ENCODE measurements around the gene YES1. TPM values are rescaled to one million over a fixed set of nuclear protein-coding genes. Genes with fewer than 3 reads are reported as not detected.
"Not testable (repeated sequence)": the region's sequence is repeated elsewhere in the genome, so short reads cannot be mapped to it uniquely, and the experiment has no call there.

YES1 gene
- total RNA-seq, 1 experiment from 2014 or later = 148 TPM

DNA sequence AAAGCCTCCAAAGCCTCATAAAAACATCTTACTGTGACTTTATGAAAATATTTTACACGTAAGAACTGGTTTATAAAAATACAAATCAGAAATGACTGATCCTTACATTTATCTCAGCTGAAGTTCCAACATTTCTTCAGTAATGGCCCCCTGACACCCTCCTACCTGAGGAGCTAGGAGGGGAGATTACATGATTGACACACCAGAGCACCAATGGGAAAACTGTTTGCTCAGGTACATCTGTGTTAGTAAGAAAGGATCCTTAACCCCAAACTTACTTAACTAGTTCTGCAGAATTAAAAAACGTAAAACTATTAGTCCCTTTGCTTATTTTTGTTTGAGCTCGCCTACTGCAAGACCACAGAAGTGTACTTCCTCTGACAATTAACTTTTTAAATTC, 126.6 kb downstream of the YES1 start:
- DNase-seq (ENCODE audit: low spot score) = no peak

- no peak for DNase-seq (ENCODE audit: low spot score)
Measured at GRCh38 chr18:683531-683930, 128.5 kb downstream of the YES1 start.

DNA sequence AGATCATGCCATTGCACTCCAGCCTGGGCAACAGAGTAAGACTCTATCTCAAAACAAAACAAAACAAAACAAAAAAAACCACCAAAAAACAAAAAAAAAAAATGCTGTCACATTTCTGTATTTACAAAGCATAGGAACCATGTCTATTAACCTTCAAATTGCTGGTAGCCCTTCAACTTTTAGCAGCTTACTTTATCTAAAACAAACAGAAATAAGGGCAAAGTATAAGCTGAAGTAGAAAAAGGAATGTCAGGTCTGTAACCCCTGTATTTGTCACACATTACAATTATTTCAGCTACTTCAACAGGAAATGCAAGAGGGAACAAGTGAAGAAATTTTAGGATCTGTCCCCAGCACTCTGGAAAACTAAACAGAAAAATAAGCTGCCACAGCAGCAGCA, 129.2 kb downstream of the YES1 start:
- no peak for DNase-seq (ENCODE audit: low spot score)

DNA sequence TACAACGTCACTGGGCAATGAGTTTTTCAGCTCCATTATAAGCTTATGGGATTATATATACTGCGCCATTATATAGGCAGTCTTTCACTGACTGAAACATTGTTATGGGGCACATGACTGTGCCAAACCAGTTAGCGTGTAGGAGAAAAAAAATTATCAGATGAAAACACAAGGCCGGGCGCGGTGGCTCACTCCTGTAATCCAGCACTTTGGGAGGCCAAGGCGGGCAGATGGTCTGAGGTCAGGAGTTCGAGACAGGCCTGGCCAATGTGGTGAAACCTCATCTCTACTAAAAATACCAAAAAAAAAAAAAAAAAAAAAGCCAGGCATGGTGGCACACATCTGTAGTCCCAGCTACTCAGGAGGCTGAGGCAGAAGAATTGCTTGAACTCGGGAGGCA, 129.6 kb downstream of the YES1 start:
- not testable (repeated sequence) for DNase-seq (ENCODE audit: low spot score)

GRCh38 chr18:681985-682384, 130.1 kb downstream of the YES1 start:
- DNase-seq (ENCODE audit: low spot score) = no peak

DNA sequence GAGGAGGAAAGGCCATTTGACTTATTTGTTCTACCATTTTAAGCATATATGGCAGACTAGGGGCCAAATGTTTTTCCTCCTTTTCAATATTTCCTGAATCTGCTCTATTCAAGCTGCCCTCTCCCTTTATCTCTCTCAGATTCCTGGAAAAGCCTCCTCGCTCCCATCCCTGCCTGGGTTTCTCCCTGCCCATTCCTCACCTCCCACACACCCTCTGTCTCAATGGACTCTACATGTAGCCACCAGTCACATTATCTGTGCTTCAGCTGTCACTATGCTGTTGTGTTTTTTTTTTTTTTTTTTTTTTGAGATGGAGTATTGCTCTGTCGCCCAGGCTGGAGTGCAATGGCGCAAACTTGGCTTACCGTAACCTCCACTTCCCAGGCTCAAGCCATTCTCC, 131.7 kb downstream of the YES1 start:
- no peak for DNase-seq (ENCODE audit: low spot score)

- no peak for DNase-seq (ENCODE audit: low spot score)
Measured at GRCh38 chr18:679516-679915, 132.5 kb downstream of the YES1 start.

DNA sequence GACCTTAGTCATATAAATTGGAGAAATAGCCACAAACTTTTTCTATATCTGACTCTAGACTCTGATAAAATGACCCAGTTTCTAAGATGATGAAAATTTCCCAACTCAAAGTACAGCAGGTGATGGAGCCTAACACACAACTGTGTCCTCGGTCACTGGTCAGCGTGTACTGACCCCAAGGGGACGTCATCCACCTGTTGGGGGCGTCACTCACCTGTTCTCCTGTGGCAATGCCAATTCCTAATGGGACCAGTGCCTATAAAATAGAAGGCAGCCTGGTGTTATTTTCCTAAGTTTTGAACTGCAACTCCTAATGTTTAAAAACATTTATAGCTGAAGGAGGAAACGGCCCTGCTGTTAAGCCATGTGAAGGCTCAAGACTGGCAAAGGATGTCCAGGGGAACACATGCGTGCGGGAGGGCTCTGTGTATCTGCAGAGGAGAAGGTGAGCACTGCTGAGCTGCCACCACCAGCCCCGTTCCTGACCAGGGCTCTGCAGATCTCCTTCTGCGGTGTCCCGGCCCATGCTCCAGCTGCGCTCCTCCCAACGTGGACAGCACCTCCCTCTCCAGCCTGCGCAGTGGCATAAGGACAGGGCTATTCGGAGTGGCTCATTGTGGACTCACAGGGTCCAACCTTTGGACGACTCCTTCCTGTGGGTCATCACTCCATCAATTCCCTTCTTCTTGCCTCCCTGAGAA, 133.4 kb downstream of the YES1 start:
- no peak for DNase-seq (ENCODE audit: low spot score)

- DNase-seq (ENCODE audit: low spot score) = peak; percentile 45
Measured at GRCh38 chr18:677951-678381, 134.1 kb downstream of the YES1 start.

DNA sequence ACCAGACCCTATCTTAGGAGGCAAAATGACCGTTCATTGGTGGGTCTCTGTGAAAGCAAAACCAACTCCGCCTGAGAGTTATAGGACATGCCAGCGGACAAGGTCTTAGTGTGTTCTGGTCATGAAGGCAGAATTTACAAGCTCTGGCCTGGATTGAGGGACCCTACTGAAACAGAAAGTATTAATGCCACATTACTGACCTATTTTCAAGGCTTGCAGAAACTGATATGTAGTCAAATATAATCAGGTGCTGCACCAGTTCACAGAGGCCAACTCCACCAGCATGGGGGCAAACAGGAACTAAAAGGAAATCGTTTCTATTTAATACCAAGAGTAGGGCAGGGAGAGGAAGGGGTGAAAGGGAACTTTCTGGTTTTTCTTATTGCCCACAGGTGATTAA, 134.9 kb downstream of the YES1 start:
- DNase-seq (ENCODE audit: low spot score) = no peak

DNA sequence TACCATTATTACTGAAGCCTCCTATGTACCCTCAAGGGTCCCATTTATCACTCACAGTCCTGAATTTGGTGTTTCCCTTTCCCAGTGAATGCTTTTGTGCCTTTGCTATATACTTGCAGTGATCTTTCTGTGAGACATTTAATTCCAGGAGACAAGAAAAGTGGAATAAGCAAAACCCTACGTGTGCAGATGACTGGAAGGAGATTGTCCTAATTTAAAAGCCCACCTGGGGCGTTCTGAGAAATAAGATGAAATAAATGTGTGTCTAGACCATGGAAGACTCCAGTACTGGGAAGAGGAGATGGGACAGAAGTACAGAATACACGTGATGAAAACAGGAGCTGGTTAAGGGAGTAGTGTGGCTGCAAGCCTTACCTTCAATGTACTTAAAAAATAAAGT, 135.3 kb downstream of the YES1 start:
- DNase-seq (ENCODE audit: low spot score) = no peak

- DNase-seq (ENCODE audit: low spot score) = no peak
Measured at GRCh38 chr18:676069-676468, 136.0 kb downstream of the YES1 start.

DNA sequence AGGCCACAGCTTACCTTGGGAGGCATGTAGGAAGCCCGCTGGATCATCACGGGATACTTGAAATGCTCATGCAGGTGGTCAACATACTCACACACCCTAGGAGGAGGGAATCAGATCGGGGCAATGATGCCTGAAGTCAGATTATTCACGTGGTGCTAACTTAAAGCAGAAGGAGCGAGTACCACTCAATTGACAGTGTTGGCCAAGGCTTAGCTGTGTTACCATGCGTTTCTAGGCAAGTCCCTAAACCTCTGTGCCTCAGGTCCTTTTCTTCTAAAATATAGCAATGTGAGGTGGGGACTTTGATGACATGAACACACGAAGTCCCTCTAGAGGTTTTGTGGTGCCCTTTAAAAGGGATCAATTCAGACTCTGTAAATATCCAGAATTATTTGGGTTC, 136.7 kb downstream of the YES1 start:
- no peak for DNase-seq (ENCODE audit: low spot score)

GRCh38 chr18:673769-674168, 138.3 kb downstream of the YES1 start:
- no peak for DNase-seq (ENCODE audit: low spot score)

GRCh38 chr18:673317-673716, 138.7 kb downstream of the YES1 start:
- DNase-seq (ENCODE audit: low spot score) = no peak

Other genes with a start within 250 kb of the YES1 start
- not detected in 2 replicates for gene CETN1, start 231.9 kb downstream of the YES1 start, total RNA-seq (2014; rRNA removed; shearing (Covaris generic))
- 0.50 and 1.0 TPM in 2 replicates for gene CLUL1, start 215.3 kb downstream of the YES1 start, total RNA-seq (2014; rRNA removed; shearing (Covaris generic))
- 47.8 and 53.7 TPM in 2 replicates for gene TYMS, start 154.6 kb downstream of the YES1 start, total RNA-seq (2014; rRNA removed; shearing (Covaris generic))
- gene ENOSF1, start 99.6 kb downstream of the YES1 start, total RNA-seq (2014; rRNA removed; shearing (Covaris generic)) = 5.6 and 9.7 TPM in 2 replicates
- gene ADCYAP1, start 92.6 kb upstream of the YES1 start, total RNA-seq (2014; rRNA removed; shearing (Covaris generic)) = not detected in 2 replicates